Suprapubic skin (tissue), 4 donors: ENCODE data around the gene KCNJ6. TPM values are rescaled to one million over a fixed set of nuclear protein-coding genes. Genes with fewer than 3 reads are reported as not detected.

Experiments
- DNase-seq, 2 donors: peaks; one replicate each; pipeline ENCODE4 v3.0.0-alpha.2; 2019; ENCODE audit warnings: low spot score in 2 of 2
- H3K27ac ChIP-seq: fragments of 200-600 bp; sonication (generic); one replicate; pipeline ENCODE4 v1.5.1; 2019
- H3K27me3 ChIP-seq: fragments of 200-600 bp; sonication (generic); one replicate; pipeline ENCODE4 v1.5.1; 2019
- H3K36me3 ChIP-seq: fragments of 200-600 bp; sonication (generic); one replicate; pipeline ENCODE4 v1.5.1; 2019
- H3K4me1 ChIP-seq: fragments of 200-600 bp; sonication (generic); one replicate; pipeline ENCODE4 v1.5.1; 2019
- H3K4me3 ChIP-seq: fragments of 200-600 bp; sonication (generic); one replicate; pipeline ENCODE4 v1.5.1; 2019; ENCODE audit warnings: mild to moderate bottlenecking
- H3K9me3 ChIP-seq: fragments of 200-600 bp; sonication (generic); one replicate; pipeline ENCODE4 v1.5.1; 2019
- CTCF ChIP-seq, 2 donors: fragments of 200-600 bp in 1 of 2; fragments of 450-650 bp in 1 of 2; sonication (generic) in 1 of 2; IDR thresholded peaks; one replicate each; pipeline ENCODE4 v1.5.1; 2016 to 2019; ENCODE audit warnings: antibody characterized with exemption in 2 of 2, mild to moderate bottlenecking in 1 of 2, moderate library complexity in 1 of 2
- EP300 ChIP-seq: sonication (generic); formaldehyde crosslinking; IDR thresholded peaks from one replicate; pipeline ENCODE4 v1.6.1; 2017; ENCODE audit warnings: antibody characterized with exemption
- POLR2A ChIP-seq, 2 donors: fragments of 450-650 bp; IDR thresholded peaks; one replicate each; pipeline ENCODE4 v1.6.1; 2017; ENCODE audit warnings: antibody characterized with exemption in 2 of 2, mild to moderate bottlenecking in 2 of 2, moderate library complexity in 2 of 2
- POLR2AphosphoS5 ChIP-seq, 3 donors: sonication (generic); formaldehyde crosslinking; IDR thresholded peaks; one replicate each; pipeline ENCODE4 v1.6.1; 2017; ENCODE audit warnings: antibody characterized with exemption in 3 of 3
- WGBS: methylation state at CpG from one replicate; pipeline ENCODE4 v1.1.5; 2018; 5-methylcytosine and 5-hydroxymethylcytosine counted together
- total RNA-seq, 4 donors: library from RNA; depleted of rRNA; stranded (reverse); fragments of >200 nt; gene quantifications; one replicate each; pipeline ENCODE4 v1.1.0, GENCODE V29; 2016

Gene KCNJ6
- total RNA-seq, 4 donors from 2014 or later, result not detected

GRCh38 chr21:37704751-37705150, 211.5 kb downstream of the KCNJ6 start:
- Histone ChIP-seq H3K9me3 (no peaks in the 10 kb centered on the region), H3K4me1 (no peaks in the 10 kb centered on the region), H3K27ac (no peak overlapping the region), H3K27me3 (no peaks in the 10 kb centered on the region), H3K4me3 (no peak overlapping the region), H3K36me3 (no peaks in the 10 kb centered on the region)
- WGBS, result 71% methylated on average over 2 of the region's 2 CpGs
- TF ChIP-seq POLR2AphosphoS5 (IDR thresholded peaks at IDR 0.05) (no peak), POLR2A (IDR thresholded peaks at IDR 0.05) (no peak), CTCF (IDR thresholded peaks at IDR 0.05) (no peak), EP300 (no peak)
- DNase-seq, result no peak

- DNase-seq, result no peak
- no peaks in the 10 kb centered on the region for H3K4me1 ChIP-seq
- TF ChIP-seq POLR2A (IDR thresholded peaks at IDR 0.05) (no peak), CTCF (IDR thresholded peaks at IDR 0.05) (no peak), EP300 (no peak), POLR2AphosphoS5 (IDR thresholded peaks at IDR 0.05) (no peak)
- H3K4me3 ChIP-seq, result no peak overlapping the region
- 91% methylated on average over 7 of the region's 7 CpGs for WGBS
- peaks cover 4% of the 10 kb centered on the region for H3K27me3 ChIP-seq
- H3K9me3 ChIP-seq, result no peaks in the 10 kb centered on the region
- H3K27ac ChIP-seq, result no peak overlapping the region
- H3K36me3 ChIP-seq, result no peaks in the 10 kb centered on the region
Measured at GRCh38 chr21:37702241-37702640, 214.0 kb downstream of the KCNJ6 start.

GRCh38 chr21:37700641-37701202, 215.5 kb downstream of the KCNJ6 start:
- TF ChIP-seq CTCF (IDR thresholded peaks at IDR 0.05) (peak in 1 of 2 donors; percentile 50), POLR2AphosphoS5 (IDR thresholded peaks at IDR 0.05) (no peak), EP300 (no peak), POLR2A (IDR thresholded peaks at IDR 0.05) (no peak)
- H3K9me3 ChIP-seq, result no peaks in the 10 kb centered on the region
- DNase-seq, result no peak
- H3K27ac ChIP-seq, result no peak overlapping the region
- peaks cover 4% of the 10 kb centered on the region for H3K27me3 ChIP-seq
- no peak overlapping the region for H3K4me3 ChIP-seq
- 39% methylated on average over 6 of the region's 6 CpGs for whole genome bisulfite sequencing
- no peaks in the 10 kb centered on the region for H3K36me3 ChIP-seq
- no peaks in the 10 kb centered on the region for H3K4me1 ChIP-seq

DNA sequence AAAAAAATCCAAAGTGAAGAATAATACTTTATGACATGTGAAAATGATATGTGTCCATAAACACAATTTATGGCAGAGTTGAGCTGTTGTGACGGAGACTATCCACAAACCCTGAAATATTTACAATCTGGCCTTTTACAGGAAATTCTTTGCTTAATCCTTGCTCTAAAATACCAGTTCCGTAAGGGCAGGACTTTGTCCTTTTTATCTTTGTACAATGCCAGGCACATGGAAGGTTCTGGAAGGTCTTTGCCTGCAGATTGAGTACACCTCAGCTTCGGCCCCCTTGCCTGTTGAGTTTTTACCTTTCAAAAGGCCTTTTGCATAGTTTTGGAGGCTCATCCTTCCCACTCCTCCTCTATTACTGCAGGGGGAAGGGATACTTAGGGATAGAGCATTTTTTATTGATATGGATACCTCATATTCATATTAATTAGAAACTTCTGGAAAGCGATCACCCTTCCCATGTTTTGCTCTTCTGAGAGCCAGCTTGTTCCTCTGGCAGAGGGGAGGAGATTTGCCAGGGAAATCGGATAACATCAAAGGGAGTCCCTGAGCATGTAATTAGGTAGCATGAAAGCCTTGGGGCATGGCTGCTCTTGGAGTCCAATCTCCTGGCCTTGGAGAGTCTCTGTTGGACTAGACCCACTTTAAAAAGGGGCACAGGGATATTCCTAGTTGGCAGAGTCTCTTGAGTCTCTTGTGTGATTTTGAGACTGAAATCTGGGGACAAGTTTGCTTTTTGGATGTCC, 217.1 kb downstream of the KCNJ6 start:
- H3K9me3 ChIP-seq, result no peaks in the 10 kb centered on the region
- H3K27me3 ChIP-seq, result peaks cover 6% of the 10 kb centered on the region
- H3K4me3 ChIP-seq, result no peak overlapping the region
- 65% methylated on average over 5 of the region's 5 CpGs for WGBS
- no peaks in the 10 kb centered on the region for H3K4me1 ChIP-seq
- no peaks in the 10 kb centered on the region for H3K36me3 ChIP-seq
- TF ChIP-seq CTCF (IDR thresholded peaks at IDR 0.05), result no peak
- no peak for TF ChIP-seq EP300
- no peak for TF ChIP-seq POLR2AphosphoS5 (IDR thresholded peaks at IDR 0.05)
- no peak for TF ChIP-seq POLR2A (IDR thresholded peaks at IDR 0.05)
- DNase-seq, result no peak
- H3K27ac ChIP-seq, result no peak overlapping the region

GRCh38 chr21:37696936-37697335, 219.3 kb downstream of the KCNJ6 start:
- H3K4me1 ChIP-seq, result no peaks in the 10 kb centered on the region
- WGBS, result 100% methylated on average over 3 of the region's 3 CpGs
- TF ChIP-seq CTCF (IDR thresholded peaks at IDR 0.05), result no peak
- no peak for TF ChIP-seq POLR2AphosphoS5 (IDR thresholded peaks at IDR 0.05)
- TF ChIP-seq EP300, result no peak
- H3K36me3 ChIP-seq, result no peaks in the 10 kb centered on the region
- peaks cover 12% of the 10 kb centered on the region for H3K27me3 ChIP-seq
- H3K4me3 ChIP-seq, result no peak overlapping the region
- DNase-seq, result no peak
- no peaks in the 10 kb centered on the region for H3K9me3 ChIP-seq
- H3K27ac ChIP-seq, result no peak overlapping the region
